A549 (cell line): ENCODE results near the gene XPNPEP1. TPM values are rescaled to one million over a fixed set of nuclear protein-coding genes. Genes with fewer than 3 reads are reported as not detected.
A peak's percentile ranks its signal among the peaks of the same experiment; 100 is the strongest.

Experiments
- ATAC-seq, 2 experiments: fragments of 200-7000 bp in 1 of 2; fragments of >200 bp in 1 of 2; cut with Nextera tagmentation in 1 of 2; cut with Tn5 transposase in 1 of 2; 3 replicates each; pipeline versions ENCODE4 v1.8.0 to v1.9.1; 2018 to 2020; ENCODE audit warnings: mild to moderate bottlenecking in 1 of 2, moderate library complexity in 1 of 2
- CTCF ChIA-PET: fragments of 300-600 bp; sonication (Branson Sonifier 250); formaldehyde crosslinking; extraction: SDS; loops from one replicate; lab custom pipeline; 2021; ENCODE audit warnings: antibody characterized with exemption, inconsistent platforms; lab: Yijun Ruan, JAX
- POLR2A ChIA-PET: fragments of 350-600 bp; formaldehyde crosslinking; extraction: SDS; loops from one replicate; lab custom pipeline; 2021; ENCODE audit warnings: antibody characterized with exemption, inconsistent platforms; lab: Yijun Ruan, JAX
- DNase-seq, 2 experiments: peaks; one replicate each; pipeline versions ENCODE4 v3.0.0 to v3.0.0-alpha.2; 2011 to 2016; ENCODE audit warnings: low read depth in 1 of 2, low spot score in 1 of 2
- FAIRE-seq: peaks from 2 replicates; lab custom pipeline; 2011; peaks lifted over from hg19 to GRCh38; lab: Jason Lieb, UNC
- H3K27ac ChIP-seq, 2 experiments: fragments of >200 bp; sonication (Bioruptor Twin); formaldehyde crosslinking; 3 replicates each; pipeline ENCODE4 v1.5.1; 2016 to 2017
- H3K4me1 ChIP-seq: fragments of >200 bp; sonication (Bioruptor Twin); formaldehyde crosslinking; 3 replicates; pipeline ENCODE4 v1.6.1; 2016
- H3K4me2 ChIP-seq: fragments of >200 bp; sonication (Bioruptor Twin); formaldehyde crosslinking; 3 replicates; pipeline ENCODE4 v1.6.1; 2016
- H3K4me3 ChIP-seq: fragments of >200 bp; sonication (Bioruptor Twin); formaldehyde crosslinking; 3 replicates; pipeline ENCODE4 v1.5.1; 2016
- H3K9me3 ChIP-seq: fragments of >200 bp; sonication (Bioruptor Twin); formaldehyde crosslinking; 3 replicates; pipeline ENCODE4 v1.6.1; 2016
- CBX2 ChIP-seq: fragments of 200-600 bp; sonication (generic); IDR thresholded peaks from 2 replicates; pipeline ENCODE4 v1.6.1; 2016; ENCODE audit warnings: low read depth, mild to moderate bottlenecking, borderline replicate concordance
- EHF ChIP-seq: fragments of 250-450 bp; sonication (Bioruptor Pico); IDR thresholded peaks from 2 replicates; pipeline ENCODE4 v1.5.0; 2020; ENCODE audit warnings: mild to moderate bottlenecking
- FOSL2 ChIP-seq, 2 experiments: fragments of 450-650 bp in 1 of 2; fragments of >200 bp in 1 of 2; sonication (Bioruptor Twin) in 1 of 2; formaldehyde crosslinking; IDR thresholded peaks; 2 replicates each; pipeline versions ENCODE4 v1.5.0 to v1.6.1; 2016 to 2020; ENCODE audit warnings: mild to moderate bottlenecking in 1 of 2, moderate library complexity in 1 of 2
- FOXS1 ChIP-seq: fragments of 250-450 bp; sonication (Bioruptor Pico); IDR thresholded peaks from 2 replicates; pipeline ENCODE4 v1.5.0; 2020; ENCODE audit warnings: mild to moderate bottlenecking, moderate library complexity
- HOXA7 ChIP-seq: fragments of 250-450 bp; sonication (Bioruptor Pico); IDR thresholded peaks from 2 replicates; pipeline ENCODE4 v1.5.0; 2020; ENCODE audit warnings: mild to moderate bottlenecking, moderate library complexity
- JUN ChIP-seq, 2 experiments: fragments of >200 bp; sonication (Bioruptor Twin); formaldehyde crosslinking; IDR thresholded peaks; 2 replicates in 1 of 2; 3 replicates in 1 of 2; pipeline ENCODE4 v1.6.1; 2016 to 2017
- KDM1A ChIP-seq: fragments of 200-600 bp; sonication (generic); IDR thresholded peaks from 2 replicates; pipeline ENCODE4 v1.6.1; 2016; ENCODE audit warnings: low read depth, mild to moderate bottlenecking
- KDM5A ChIP-seq: fragments of 200-600 bp; sonication (generic); IDR thresholded peaks from 2 replicates; pipeline ENCODE4 v1.6.1; 2016; ENCODE audit warnings: antibody characterized with exemption, mild to moderate bottlenecking
- MAFK ChIP-seq: fragments of 450-650 bp; IDR thresholded peaks from 2 replicates; pipeline ENCODE4 v1.6.1; 2014; ENCODE audit not compliant: partially characterized antibody
- MYC ChIP-seq: IDR thresholded peaks from 2 replicates; pipeline ENCODE4 v1.6.1; 2012; ENCODE audit warnings: mild to moderate bottlenecking, inconsistent platforms, low read length, improper control_type of control experiment, borderline replicate concordance
- NPAS2 ChIP-seq: fragments of 250-450 bp; sonication (Bioruptor Pico); IDR thresholded peaks from 2 replicates; pipeline ENCODE4 v1.8.0; 2022; ENCODE audit warnings: mild to moderate bottlenecking, moderate library complexity, borderline replicate concordance
- PHF8 ChIP-seq: fragments of 200-600 bp; sonication (generic); IDR thresholded peaks from 2 replicates; pipeline ENCODE4 v1.6.1; 2016; ENCODE audit warnings: low read depth, mild to moderate bottlenecking, antibody characterized with exemption, moderate library complexity, borderline replicate concordance
- RAD21 ChIP-seq, 2 experiments: fragments of >200 bp in 1 of 2; sonication (Bioruptor Twin) in 1 of 2; formaldehyde crosslinking in 1 of 2; IDR thresholded peaks in 1 of 2; conservative IDR thresholded peaks in 1 of 2; 2 replicates in 1 of 2; 3 replicates in 1 of 2; pipeline ENCODE4 v1.6.1; 2012 to 2018; ENCODE audit warnings: inconsistent platforms in 1 of 2
- RFX5 ChIP-seq: fragments of 450-650 bp; IDR thresholded peaks from 2 replicates; pipeline ENCODE4 v1.7.1; 2014; ENCODE audit warnings: antibody characterized with exemption, mild to moderate bottlenecking, moderate library complexity
- TP53 ChIP-seq: fragments of 250-450 bp; sonication (Bioruptor Pico); IDR thresholded peaks from 2 replicates; pipeline ENCODE4 v1.5.0; 2021; ENCODE audit warnings: mild to moderate bottlenecking, moderate library complexity
- ZNF302 ChIP-seq: fragments of 250-450 bp; sonication (Bioruptor Pico); IDR thresholded peaks from 2 replicates; pipeline ENCODE4 v1.9.0; 2021; ENCODE audit warnings: inconsistent platforms, mild to moderate bottlenecking, moderate library complexity
- ZSCAN20 ChIP-seq: fragments of 250-450 bp; sonication (Bioruptor Pico); IDR thresholded peaks from 2 replicates; pipeline ENCODE4 v1.8.0; 2022; ENCODE audit warnings: mild to moderate bottlenecking, moderate library complexity
- WGBS: methylation state at CpG from one replicate; pipeline ENCODE4 v1.1.6; 2017; ENCODE audit errors: missing lambda C conversion rate; 5-methylcytosine and 5-hydroxymethylcytosine counted together
- polyA plus RNA-seq, 4 experiments: library from polyadenylated mRNA; depleted of rRNA in 3 of 4; stranded (reverse); fragments of >200 nt; fragmentation: RNase III in 1 of 4; extraction: RNeasy Plus Mini Kit Qiagen cat#74134 plus additional on column Dnase treatment in 1 of 4; gene quantifications; 2 replicates in 3 of 4; 3 replicates in 1 of 4; pipeline ENCODE4 v1.2.3, GENCODE V29; 2011 to 2017
- TF ChIP-seq, protein P1 (sequence below): IDR thresholded peaks from 2 replicates; pipeline ENCODE4 v1.6.1; 2012; ENCODE audit warnings: low read depth, borderline replicate concordance
- TF ChIP-seq, protein P2 (sequence below): fragments of 200-600 bp; sonication (generic); IDR thresholded peaks from 2 replicates; pipeline ENCODE4 v1.6.1; 2016; ENCODE audit warnings: antibody characterized with exemption, mild to moderate bottlenecking, moderate library complexity
- TF ChIP-seq, protein P3 (sequence below): fragments of 150-350 bp; IDR thresholded peaks from 2 replicates; pipeline ENCODE4 v1.6.1; 2014; ENCODE audit warnings: low read depth, mild to moderate bottlenecking, low read length

Gene XPNPEP1
- polyA plus RNA-seq, 2 of the 4 experiments (the other 2 are of a cell fraction), result 32.5 to 53.9 TPM

DNA sequence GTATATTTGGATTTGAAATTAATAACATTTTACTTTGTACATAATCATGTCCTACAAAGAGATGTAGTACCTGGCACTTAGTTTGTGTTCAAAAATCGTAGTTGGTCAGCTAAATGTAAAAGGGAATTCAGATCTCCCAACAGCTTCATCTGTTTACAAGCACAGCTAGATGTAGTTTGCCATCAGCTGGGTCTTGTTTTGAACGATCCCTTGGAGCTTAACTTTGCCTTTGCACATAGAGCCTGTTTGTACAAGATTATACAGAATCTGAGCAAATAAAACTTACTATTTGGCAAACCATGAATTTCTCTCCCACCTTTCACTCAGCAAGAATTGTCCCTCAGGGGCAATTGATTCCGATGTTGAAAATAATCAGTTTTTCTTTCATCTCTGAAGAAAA lies 48.3 kb upstream of the XPNPEP1 start:
- DNase-seq (no peak), FAIRE-seq (no peak), ATAC-seq (no peak)
- Histone ChIP-seq H3K9me3 (no peaks in the 10 kb centered on the region), H3K4me3 (no peak overlapping the region), H3K27ac (no peak overlapping the region), H3K4me1 (peaks cover 51% of the 10 kb centered on the region), H3K4me2 (peak overlapping the region; percentile 43)
- ChIA-PET CTCF (interaction anchor here (1.9 kb wide), 1 partner anchor 88 kb away, joined by 5 read pairs; no protein-coding TSS in a partner anchor), POLR2A (no interaction called here)
- WGBS, result 15% methylated on average over 3 of the region's 3 CpGs
- TF ChIP-seq EHF (CRISPR knock-in tag) (no peak), CBX2 (no peak)
- TF ChIP-seq, protein P1, sequence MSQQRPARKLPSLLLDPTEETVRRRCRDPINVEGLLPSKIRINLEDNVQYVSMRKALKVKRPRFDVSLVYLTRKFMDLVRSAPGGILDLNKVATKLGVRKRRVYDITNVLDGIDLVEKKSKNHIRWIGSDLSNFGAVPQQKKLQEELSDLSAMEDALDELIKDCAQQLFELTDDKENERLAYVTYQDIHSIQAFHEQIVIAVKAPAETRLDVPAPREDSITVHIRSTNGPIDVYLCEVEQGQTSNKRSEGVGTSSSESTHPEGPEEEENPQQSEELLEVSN, result no peak

DNA sequence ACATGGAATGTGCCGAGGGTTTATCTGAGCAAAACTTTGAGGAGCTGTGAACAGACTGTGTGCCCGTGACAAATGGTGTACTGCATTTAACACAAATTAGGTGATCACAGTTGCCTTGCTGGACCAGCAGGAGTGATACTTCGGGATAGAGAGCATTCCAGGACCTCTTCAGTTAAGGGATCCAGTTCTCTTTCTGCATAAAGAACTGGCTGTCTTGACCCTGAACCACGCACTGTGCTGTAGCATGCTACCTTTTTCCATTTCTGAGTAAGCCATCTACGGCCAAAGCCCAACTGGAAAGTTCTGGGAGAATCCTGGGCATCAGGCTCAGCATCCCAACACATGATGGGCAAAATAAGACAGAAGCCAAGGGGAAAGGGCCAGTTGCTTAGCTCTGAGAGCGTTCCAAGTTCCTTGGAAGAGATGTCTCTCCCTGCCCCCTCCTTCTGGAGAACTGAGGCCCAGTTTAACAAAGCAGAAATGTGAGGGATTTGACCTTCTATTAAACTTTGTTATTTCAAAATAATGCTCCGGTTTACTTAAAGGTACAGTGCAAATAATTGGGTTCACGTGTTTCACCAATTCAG lies 46.5 kb upstream of the XPNPEP1 start:
- no peak for ATAC-seq
- 69% methylated on average over 8 of the region's 8 CpGs for WGBS
- CTCF ChIA-PET, result interaction anchor here (1.1 to 1.2 kb wide), 2 partner anchors 8 to 9 kb away, joined by 4 read pairs; no protein-coding TSS in a partner anchor

DNA sequence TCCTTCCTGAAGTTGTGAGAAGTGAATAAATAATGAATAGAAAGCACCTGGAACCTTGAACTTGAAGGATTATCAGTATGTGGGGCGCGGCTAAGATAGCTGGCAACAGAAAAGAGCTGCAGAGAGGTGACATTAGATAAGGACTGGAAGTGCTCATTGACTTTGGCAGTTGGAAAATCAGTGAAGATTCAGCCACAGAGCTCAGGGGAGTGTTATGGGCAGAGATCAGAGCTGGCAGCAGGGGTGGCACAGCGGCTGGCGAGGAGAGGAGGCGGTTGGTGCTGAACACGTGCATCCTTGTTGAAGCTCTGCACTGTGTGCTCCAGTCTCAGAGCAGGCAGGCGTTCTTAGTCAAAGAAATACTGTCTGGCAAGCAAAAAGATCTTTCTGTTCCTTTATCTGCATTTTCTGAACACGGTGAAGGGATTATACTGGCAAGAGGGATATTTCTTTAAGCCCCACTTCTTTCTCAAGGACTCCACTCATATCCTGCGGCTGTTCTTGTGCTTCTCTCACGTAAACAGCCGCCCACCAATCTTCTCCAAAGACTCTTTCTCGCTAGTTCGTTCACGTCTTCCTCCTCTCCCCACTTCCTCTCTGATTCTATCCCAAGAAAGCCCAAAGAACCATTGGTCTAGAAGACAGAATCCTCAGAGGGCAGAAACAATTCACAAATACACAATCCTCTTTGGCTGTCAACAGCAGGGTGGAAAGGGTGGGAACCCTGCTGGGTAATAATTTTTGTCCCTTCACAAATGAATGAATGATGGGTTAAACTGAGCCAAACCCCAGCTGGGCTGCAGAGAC lies 45.8 kb upstream of the XPNPEP1 start:
- 94% methylated on average over 14 of the region's 14 CpGs for WGBS
- peaks cover 45% of the 10 kb centered on the region for H3K4me1 ChIP-seq
- no peak for FAIRE-seq

More for the DNA sequence above, 46.5 kb upstream of the XPNPEP1 start:
- Histone ChIP-seq H3K9me3 (no peaks in the 10 kb centered on the region), H3K4me3 (no peak overlapping the region), H3K27ac (no peak overlapping the region), H3K4me1 (peaks cover 49% of the 10 kb centered on the region), H3K4me2 (no peak overlapping the region)
- no peak for DNase-seq
- no peak for FAIRE-seq
- POLR2A ChIA-PET, result no interaction called here
- TF ChIP-seq TP53 (CRISPR knock-in tag), result no peak
- TF ChIP-seq KDM1A, result no peak
- TF ChIP-seq, protein P2, sequence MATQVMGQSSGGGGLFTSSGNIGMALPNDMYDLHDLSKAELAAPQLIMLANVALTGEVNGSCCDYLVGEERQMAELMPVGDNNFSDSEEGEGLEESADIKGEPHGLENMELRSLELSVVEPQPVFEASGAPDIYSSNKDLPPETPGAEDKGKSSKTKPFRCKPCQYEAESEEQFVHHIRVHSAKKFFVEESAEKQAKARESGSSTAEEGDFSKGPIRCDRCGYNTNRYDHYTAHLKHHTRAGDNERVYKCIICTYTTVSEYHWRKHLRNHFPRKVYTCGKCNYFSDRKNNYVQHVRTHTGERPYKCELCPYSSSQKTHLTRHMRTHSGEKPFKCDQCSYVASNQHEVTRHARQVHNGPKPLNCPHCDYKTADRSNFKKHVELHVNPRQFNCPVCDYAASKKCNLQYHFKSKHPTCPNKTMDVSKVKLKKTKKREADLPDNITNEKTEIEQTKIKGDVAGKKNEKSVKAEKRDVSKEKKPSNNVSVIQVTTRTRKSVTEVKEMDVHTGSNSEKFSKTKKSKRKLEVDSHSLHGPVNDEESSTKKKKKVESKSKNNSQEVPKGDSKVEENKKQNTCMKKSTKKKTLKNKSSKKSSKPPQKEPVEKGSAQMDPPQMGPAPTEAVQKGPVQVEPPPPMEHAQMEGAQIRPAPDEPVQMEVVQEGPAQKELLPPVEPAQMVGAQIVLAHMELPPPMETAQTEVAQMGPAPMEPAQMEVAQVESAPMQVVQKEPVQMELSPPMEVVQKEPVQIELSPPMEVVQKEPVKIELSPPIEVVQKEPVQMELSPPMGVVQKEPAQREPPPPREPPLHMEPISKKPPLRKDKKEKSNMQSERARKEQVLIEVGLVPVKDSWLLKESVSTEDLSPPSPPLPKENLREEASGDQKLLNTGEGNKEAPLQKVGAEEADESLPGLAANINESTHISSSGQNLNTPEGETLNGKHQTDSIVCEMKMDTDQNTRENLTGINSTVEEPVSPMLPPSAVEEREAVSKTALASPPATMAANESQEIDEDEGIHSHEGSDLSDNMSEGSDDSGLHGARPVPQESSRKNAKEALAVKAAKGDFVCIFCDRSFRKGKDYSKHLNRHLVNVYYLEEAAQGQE, result no peak
- no peak for TF ChIP-seq KDM5A
- no peak for TF ChIP-seq RFX5
- no peak for TF ChIP-seq FOXS1
- TF ChIP-seq ZSCAN20, result no peak
- no peak for TF ChIP-seq ZNF302 (CRISPR knock-in tag)
- no peak for TF ChIP-seq JUN (IDR thresholded peaks at IDR 0.05)
- no peak for TF ChIP-seq MYC
- no peak for TF ChIP-seq PHF8
- no peak for TF ChIP-seq HOXA7
- TF ChIP-seq CBX2, result no peak

More for the DNA sequence above, 45.8 kb upstream of the XPNPEP1 start:
- Histone ChIP-seq H3K4me3 (no peak overlapping the region), H3K9me3 (no peaks in the 10 kb centered on the region)
- POLR2A ChIA-PET, result no interaction called here
- DNase-seq, result no peak
- CTCF ChIA-PET, result interaction anchor here (1.1 to 1.3 kb wide), 5 partner anchors 7 to 336 kb away, joined by 3 to 4 read pairs (median 3); partner anchors contain the start of gene SMNDC1
- no peak for ATAC-seq
- TF ChIP-seq, protein P2, result no peak
- TF ChIP-seq ZNF302 (CRISPR knock-in tag), result no peak
- TF ChIP-seq MAFK, result no peak
- TF ChIP-seq, protein P3, sequence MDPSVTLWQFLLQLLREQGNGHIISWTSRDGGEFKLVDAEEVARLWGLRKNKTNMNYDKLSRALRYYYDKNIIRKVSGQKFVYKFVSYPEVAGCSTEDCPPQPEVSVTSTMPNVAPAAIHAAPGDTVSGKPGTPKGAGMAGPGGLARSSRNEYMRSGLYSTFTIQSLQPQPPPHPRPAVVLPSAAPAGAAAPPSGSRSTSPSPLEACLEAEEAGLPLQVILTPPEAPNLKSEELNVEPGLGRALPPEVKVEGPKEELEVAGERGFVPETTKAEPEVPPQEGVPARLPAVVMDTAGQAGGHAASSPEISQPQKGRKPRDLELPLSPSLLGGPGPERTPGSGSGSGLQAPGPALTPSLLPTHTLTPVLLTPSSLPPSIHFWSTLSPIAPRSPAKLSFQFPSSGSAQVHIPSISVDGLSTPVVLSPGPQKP, result no peak
- TF ChIP-seq RAD21 (conservative IDR thresholded peaks at IDR 0.05 in 1 of 2, IDR thresholded peaks at IDR 0.05 in 1 of 2), result no peak
- no peak for TF ChIP-seq FOSL2 (IDR thresholded peaks at IDR 0.05)
- no peak for TF ChIP-seq FOSL2 (CRISPR knock-in tag; IDR thresholded peaks at IDR 0.05)
- TF ChIP-seq MYC, result no peak
- TF ChIP-seq NPAS2 (CRISPR knock-in tag), result no peak
- TF ChIP-seq HOXA7, result no peak
- TF ChIP-seq, all 56 proteins: peak for 0
- Histone ChIP-seq H3K27ac (no peak overlapping the region), H3K4me2 (no peak overlapping the region)
